IMR-90 (cell line): ENCODE results near the gene ZFAND6. TPM values are rescaled to one million over a fixed set of nuclear protein-coding genes. Genes with fewer than 3 reads are reported as not detected.

Source experiments
- ATAC-seq: fragments of 200-7000 bp; cut with Tn5 transposase; 2 replicates; pipeline ENCODE4 v1.9.1; 2020; ENCODE audit warnings: low read depth, mild to moderate bottlenecking, moderate library complexity
- BruUV-seq: library from RNA; stranded (reverse); fragments of 400-500 nt; replicated peaks from 2 replicates; lab custom pipeline; 2021; lab: Mats Ljungman, UMichigan
- CTCF ChIA-PET: fragments of 300-600 bp; formaldehyde crosslinking; extraction: SDS; loops from one replicate; lab custom pipeline; 2021; ENCODE audit warnings: antibody characterized with exemption; lab: Yijun Ruan, JAX
- POLR2A ChIA-PET: fragments of 300-600 bp; sonication (Branson Sonifier 250); formaldehyde crosslinking; loops from one replicate; lab custom pipeline; 2022; ENCODE audit warnings: antibody characterized with exemption; ENCODE audit not compliant: unreplicated experiment; lab: Charles Lee
- DNase-seq: peaks from one replicate; pipeline ENCODE4 v3.0.0; 2013
- H2AFZ ChIP-seq: replicated peaks from 2 replicates; pipeline ENCODE3; 2013; ENCODE audit warnings: low read length, mild to moderate bottlenecking; ENCODE audit not compliant: poor library complexity
- H2AK5ac ChIP-seq: 2 replicates; pipeline ENCODE4 v1.6.1; 2013; ENCODE audit warnings: low read depth, low read length, inconsistent platforms
- H2AK9ac ChIP-seq: replicated peaks from 2 replicates; pipeline ENCODE3; 2013; ENCODE audit warnings: mild to moderate bottlenecking, low read depth, low read length, moderate library complexity; ENCODE audit not compliant: poor library complexity
- H2BK120ac ChIP-seq: 2 replicates; pipeline ENCODE4 v1.6.1; 2013; ENCODE audit warnings: low read depth, low read length, inconsistent platforms
- H2BK15ac ChIP-seq: 3 replicates; pipeline ENCODE4 v1.6.1; 2013; ENCODE audit warnings: low read depth, low read length, inconsistent platforms
- H2BK20ac ChIP-seq: 2 replicates; pipeline ENCODE4 v1.6.1; 2013; ENCODE audit warnings: low read depth, mild to moderate bottlenecking, inconsistent platforms, low read length, moderate library complexity
- H2BK5ac ChIP-seq: 2 replicates; pipeline ENCODE4 v1.6.1; 2013; ENCODE audit warnings: mild to moderate bottlenecking, low read depth, low read length, inconsistent platforms; ENCODE audit not compliant: poor library complexity, severe bottlenecking
- H3K14ac ChIP-seq: replicated peaks from 2 replicates; pipeline ENCODE4 v1.6.1; 2013; ENCODE audit warnings: low read depth, low read length, inconsistent platforms
- H3K18ac ChIP-seq: 2 replicates; pipeline ENCODE4 v1.6.1; 2013; ENCODE audit warnings: low read depth, low read length, control low read depth
- H3K23ac ChIP-seq: 2 replicates; pipeline ENCODE4 v1.6.1; 2013; ENCODE audit warnings: low read depth, low read length, inconsistent platforms
- H3K27ac ChIP-seq: 2 replicates; pipeline ENCODE4 v1.5.1; 2013; ENCODE audit warnings: mild to moderate bottlenecking, control low read depth, low read length; ENCODE audit not compliant: insufficient read depth
- H3K27me3 ChIP-seq: 2 replicates; pipeline ENCODE4 v1.6.1; 2013; ENCODE audit warnings: low read length; ENCODE audit not compliant: control insufficient read depth, insufficient read depth
- H3K36me3 ChIP-seq: 2 replicates; pipeline ENCODE4 v1.6.1; 2013; ENCODE audit warnings: low read length, mixed read lengths; ENCODE audit not compliant: control insufficient read depth, insufficient read depth
- H3K4ac ChIP-seq: 2 replicates; pipeline ENCODE4 v1.6.1; 2013; ENCODE audit warnings: low read depth, low read length, inconsistent platforms
- H3K4me1 ChIP-seq: 2 replicates; pipeline ENCODE4 v1.6.1; 2013; ENCODE audit warnings: low read length, mixed read lengths; ENCODE audit not compliant: control insufficient read depth, insufficient read depth
- H3K4me2 ChIP-seq: 2 replicates; pipeline ENCODE4 v1.6.1; 2013; ENCODE audit warnings: low read depth, mild to moderate bottlenecking, control low read depth, low read length, moderate library complexity
- H3K4me3 ChIP-seq: 2 replicates; pipeline ENCODE4 v1.5.1; 2013; ENCODE audit warnings: low read depth, mild to moderate bottlenecking, control low read depth, low read length, moderate library complexity; ENCODE audit not compliant: insufficient read depth
- H3K56ac ChIP-seq: 2 replicates; pipeline ENCODE4 v1.6.1; 2013; ENCODE audit warnings: low read length, inconsistent platforms; ENCODE audit not compliant: insufficient read depth; ENCODE audit errors: extremely low read depth
- H3K79me1 ChIP-seq, 2 experiments: 2 replicates each; pipeline ENCODE4 v1.6.1; 2013; ENCODE audit warnings: low read length in 2 of 2, inconsistent platforms in 1 of 2, low read depth in 1 of 2
- H3K9ac ChIP-seq: 2 replicates; pipeline ENCODE4 v1.6.1; 2013; ENCODE audit warnings: low read depth, low read length, control low read depth
- H3K9me1 ChIP-seq: 2 replicates; pipeline ENCODE4 v1.6.1; 2013; ENCODE audit warnings: low read length, inconsistent platforms; ENCODE audit not compliant: insufficient read depth
- H3K9me3 ChIP-seq: 2 replicates; pipeline ENCODE4 v1.6.1; 2013; ENCODE audit warnings: low read length; ENCODE audit not compliant: control insufficient read depth, insufficient read depth
- H4K20me1 ChIP-seq: 2 replicates; pipeline ENCODE4 v1.6.1; 2013; ENCODE audit warnings: low read length, inconsistent platforms; ENCODE audit not compliant: insufficient read depth
- H4K5ac ChIP-seq: 2 replicates; pipeline ENCODE4 v1.6.1; 2013; ENCODE audit warnings: mild to moderate bottlenecking, low read depth, low read length, control low read depth
- H4K8ac ChIP-seq, 2 experiments: 2 replicates each; pipeline ENCODE4 v1.6.1; 2013; ENCODE audit warnings: low read depth in 2 of 2, low read length in 2 of 2, control low read depth in 1 of 2, inconsistent platforms in 1 of 2
- H4K91ac ChIP-seq: 2 replicates; pipeline ENCODE4 v1.6.1; 2013; ENCODE audit warnings: low read depth, low read length, inconsistent platforms; ENCODE audit not compliant: insufficient read depth
- BHLHE40 ChIP-seq: fragments of 150-350 bp; IDR thresholded peaks from 2 replicates; pipeline ENCODE4 v1.6.1; 2016; ENCODE audit warnings: mild to moderate bottlenecking, low read depth, low read length
- CHD1 ChIP-seq: IDR thresholded peaks from 2 replicates; pipeline ENCODE4 v1.6.1; 2012; ENCODE audit warnings: low read depth, low read length, improper control_type of control experiment
- FOS ChIP-seq: fragments of 150-350 bp; IDR thresholded peaks from 2 replicates; pipeline ENCODE4 v1.6.1; 2016; ENCODE audit warnings: low read depth, low read length
- MAZ ChIP-seq: IDR thresholded peaks from 2 replicates; pipeline ENCODE4 v1.6.1; 2012; ENCODE audit warnings: low read depth, mild to moderate bottlenecking, low read length, improper control_type of control experiment, moderate library complexity, borderline replicate concordance
- NFE2L2 ChIP-seq: fragments of 150-350 bp; IDR thresholded peaks from 2 replicates; pipeline ENCODE4 v1.6.1; 2016; ENCODE audit warnings: low read depth, mild to moderate bottlenecking, low read length
- POLR2A ChIP-seq: IDR thresholded peaks from 2 replicates; pipeline ENCODE4 v1.6.1; 2012; ENCODE audit warnings: mild to moderate bottlenecking, low read depth, low read length
- RAD21 ChIP-seq: IDR thresholded peaks from 2 replicates; pipeline ENCODE4 v1.6.1; 2012; ENCODE audit warnings: low read length, improper control_type of control experiment
- RCOR1 ChIP-seq: IDR thresholded peaks from 2 replicates; pipeline ENCODE4 v1.6.1; 2012; ENCODE audit warnings: mild to moderate bottlenecking, low read length, improper control_type of control experiment; ENCODE audit not compliant: insufficient replicate concordance
- WGBS, 2 experiments: methylation state at CpG; one replicate each; pipeline versions ENCODE4 v1.1.5 to v1.1.7; 2013; ENCODE audit warnings: missing lambda C conversion rate in 2 of 2; ENCODE audit not compliant: insufficient read length in 1 of 2; ENCODE audit errors: extremely low coverage in 2 of 2; 5-methylcytosine and 5-hydroxymethylcytosine counted together
- dilution Hi-C: fragments of 300-500 bp; cut with HindIII; formaldehyde crosslinking; loops from one replicate; pipeline ENCODE4 v1.14.3; 2018; ENCODE audit warnings: low sequenced_read_pairs; ENCODE audit not compliant: unreplicated experiment
- in situ Hi-C: fragments of 300-500 bp; cut with MboI; formaldehyde crosslinking; loops from 3 replicates; pipeline ENCODE4 v1.14.3; 2019; ENCODE audit warnings: low sequenced_read_pairs, inconsistent platforms, mixed read lengths
- intact Hi-C: fragments of 100-400 bp; cut with micrococcal nuclease; formaldehyde crosslinking; loops from 2 replicates; pipeline ENCODE4 v1.10.0; 2022
- polyA plus RNA-seq, 3 experiments: library from polyadenylated mRNA; depleted of rRNA; stranded (reverse); fragments of >200 nt; gene quantifications; 2 replicates each; pipeline ENCODE4 v1.2.3, GENCODE V29; 2012; ENCODE audit warnings: low replicate concordance in 1 of 3
- total RNA-seq: library from RNA; depleted of rRNA; stranded (reverse); fragments of >200 nt; gene quantifications from 2 replicates; pipeline ENCODE4 v1.2.3, GENCODE V29; 2012
- TF ChIP-seq, protein P1 (sequence below): conservative IDR thresholded peaks from 2 replicates; pipeline ENCODE4 v1.5.1; 2012; ENCODE audit warnings: mild to moderate bottlenecking, low read depth, low read length, improper control_type of control experiment

ZFAND6 gene
- total and polyA plus RNA-seq, 2 of the 4 experiments (the other 2 are of a cell fraction): 77.5 to 96.4 TPM

GRCh38 chr15:80105595-80105994 is 46.1 kb downstream of the ZFAND6 start:
- ChIA-PET POLR2A (no interaction called here), CTCF (no interaction called here)
- no CpG with 5 or more reads among the region's 1 CpG for WGBS, 2 experiments
- no peak overlapping the region for H3K23ac ChIP-seq
- peak; percentile 91 for ATAC-seq
- no peaks in the 10 kb centered on the region for H3K9me3 ChIP-seq
- H3K79me1 ChIP-seq: peaks cover 16 to 73% of the 10 kb centered on the region in 2 experiments; a peak in 3 of 4 replicates
- H3K4me1 ChIP-seq: peaks cover 6% of the 10 kb centered on the region; the same call in 1 of the 2 replicates
- peaks cover 8% of the 10 kb centered on the region; the same call in 1 of the 2 replicates for H3K9me1 ChIP-seq
- H3K14ac ChIP-seq: no peak overlapping the region
- peak overlapping the region; percentile 33; the same call in 1 of the 2 replicates for H3K27ac ChIP-seq
- in situ Hi-C loops: no loop called here
- no peak overlapping the region for H3K4me3 ChIP-seq
- H4K8ac ChIP-seq: no peak overlapping the region
- H2BK15ac ChIP-seq: no peak overlapping the region; the same call in 2 of the 3 replicates
- H3K4me2 ChIP-seq: peak overlapping the region; percentile 93
- no TSS peak for BruUV-seq
- no peak overlapping the region for H3K4ac ChIP-seq
- H2AK9ac ChIP-seq: no peak overlapping the region
- H2AFZ ChIP-seq: no peak overlapping the region
- DNase-seq: peak; percentile 89
- TF ChIP-seq POLR2A: no peak
- no peak for TF ChIP-seq RAD21
- TF ChIP-seq MAZ: no peak
- peak; percentile 15; the same call in 1 of the 2 replicates for TF ChIP-seq BHLHE40
- TF ChIP-seq RCOR1: no peak
- TF ChIP-seq, protein P1, sequence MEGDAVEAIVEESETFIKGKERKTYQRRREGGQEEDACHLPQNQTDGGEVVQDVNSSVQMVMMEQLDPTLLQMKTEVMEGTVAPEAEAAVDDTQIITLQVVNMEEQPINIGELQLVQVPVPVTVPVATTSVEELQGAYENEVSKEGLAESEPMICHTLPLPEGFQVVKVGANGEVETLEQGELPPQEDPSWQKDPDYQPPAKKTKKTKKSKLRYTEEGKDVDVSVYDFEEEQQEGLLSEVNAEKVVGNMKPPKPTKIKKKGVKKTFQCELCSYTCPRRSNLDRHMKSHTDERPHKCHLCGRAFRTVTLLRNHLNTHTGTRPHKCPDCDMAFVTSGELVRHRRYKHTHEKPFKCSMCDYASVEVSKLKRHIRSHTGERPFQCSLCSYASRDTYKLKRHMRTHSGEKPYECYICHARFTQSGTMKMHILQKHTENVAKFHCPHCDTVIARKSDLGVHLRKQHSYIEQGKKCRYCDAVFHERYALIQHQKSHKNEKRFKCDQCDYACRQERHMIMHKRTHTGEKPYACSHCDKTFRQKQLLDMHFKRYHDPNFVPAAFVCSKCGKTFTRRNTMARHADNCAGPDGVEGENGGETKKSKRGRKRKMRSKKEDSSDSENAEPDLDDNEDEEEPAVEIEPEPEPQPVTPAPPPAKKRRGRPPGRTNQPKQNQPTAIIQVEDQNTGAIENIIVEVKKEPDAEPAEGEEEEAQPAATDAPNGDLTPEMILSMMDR: no peak
- no peak for TF ChIP-seq CHD1
- no peak for TF ChIP-seq NFE2L2
- peak; percentile 81 for TF ChIP-seq FOS
- no peak overlapping the region for H2BK120ac ChIP-seq
- no peak overlapping the region for H3K9ac ChIP-seq
- intact Hi-C loops: no loop called here
- H4K91ac ChIP-seq: no peak overlapping the region
- peaks cover 9% of the 10 kb centered on the region for H3K36me3 ChIP-seq
- peaks cover 24% of the 10 kb centered on the region; the same call in 1 of the 2 replicates for H4K20me1 ChIP-seq
- H3K27me3 ChIP-seq: no peaks in the 10 kb centered on the region
- H3K18ac ChIP-seq: peak overlapping the region; percentile 79; the same call in 1 of the 2 replicates
- no peak overlapping the region; the same call in 1 of the 2 replicates for H3K56ac ChIP-seq
- dilution Hi-C loops: no loop called here
- peak overlapping the region; percentile 68 for H2BK5ac ChIP-seq
- no peak overlapping the region for H2BK20ac ChIP-seq
- H4K5ac ChIP-seq: no peak overlapping the region
- H2AK5ac ChIP-seq: no peak overlapping the region
